ENCODE results near the gene ACTR3.

The ACTR3 gene

GRCh38 chr2:113915082-113915819, 25.4 kb downstream of the ACTR3 start:
- no peak overlapping the region for H3K4me3 ChIP-seq (ENCODE audit: low read depth, low read length)
- no peak for DNase-seq (ENCODE audit: low read depth)
- TF ChIP-seq MYC (IDR thresholded peaks at IDR 0.05; ENCODE audit: low read depth, low read length) (no peak), MAX (IDR thresholded peaks at IDR 0.05; ENCODE audit: low read depth, low read length) (no peak), POLR2A (IDR thresholded peaks at IDR 0.05; ENCODE audit: extremely low read depth, insufficient read length) (no peak)
- TF ChIP-seq, protein P1, sequence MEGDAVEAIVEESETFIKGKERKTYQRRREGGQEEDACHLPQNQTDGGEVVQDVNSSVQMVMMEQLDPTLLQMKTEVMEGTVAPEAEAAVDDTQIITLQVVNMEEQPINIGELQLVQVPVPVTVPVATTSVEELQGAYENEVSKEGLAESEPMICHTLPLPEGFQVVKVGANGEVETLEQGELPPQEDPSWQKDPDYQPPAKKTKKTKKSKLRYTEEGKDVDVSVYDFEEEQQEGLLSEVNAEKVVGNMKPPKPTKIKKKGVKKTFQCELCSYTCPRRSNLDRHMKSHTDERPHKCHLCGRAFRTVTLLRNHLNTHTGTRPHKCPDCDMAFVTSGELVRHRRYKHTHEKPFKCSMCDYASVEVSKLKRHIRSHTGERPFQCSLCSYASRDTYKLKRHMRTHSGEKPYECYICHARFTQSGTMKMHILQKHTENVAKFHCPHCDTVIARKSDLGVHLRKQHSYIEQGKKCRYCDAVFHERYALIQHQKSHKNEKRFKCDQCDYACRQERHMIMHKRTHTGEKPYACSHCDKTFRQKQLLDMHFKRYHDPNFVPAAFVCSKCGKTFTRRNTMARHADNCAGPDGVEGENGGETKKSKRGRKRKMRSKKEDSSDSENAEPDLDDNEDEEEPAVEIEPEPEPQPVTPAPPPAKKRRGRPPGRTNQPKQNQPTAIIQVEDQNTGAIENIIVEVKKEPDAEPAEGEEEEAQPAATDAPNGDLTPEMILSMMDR (IDR thresholded peaks at IDR 0.05; ENCODE audit: low read depth, low read length): no peak

DNA sequence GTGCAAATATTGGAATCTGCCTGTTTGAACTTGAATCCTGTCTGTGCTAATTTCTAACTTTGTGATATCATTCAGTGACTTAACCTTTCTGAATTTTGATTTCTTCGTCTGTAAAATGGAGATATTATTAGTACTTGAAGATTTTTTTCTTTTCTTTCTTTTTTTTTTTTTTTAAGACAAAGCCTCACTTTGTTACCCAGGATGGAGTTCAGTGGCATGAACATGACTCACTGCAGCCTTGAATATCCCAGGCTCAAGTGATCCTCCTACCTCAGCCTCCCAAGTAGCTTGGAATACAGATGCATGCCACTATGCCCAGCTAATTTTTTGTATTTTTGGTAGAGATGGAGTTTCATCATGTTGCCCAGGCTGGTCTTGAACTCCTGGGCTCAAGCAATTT, 28.3 kb downstream of the ACTR3 start:
- TF ChIP-seq MAX (IDR thresholded peaks at IDR 0.05; ENCODE audit: low read depth, low read length) (no peak), POLR2A (IDR thresholded peaks at IDR 0.05; ENCODE audit: extremely low read depth, insufficient read length) (no peak), MYC (IDR thresholded peaks at IDR 0.05; ENCODE audit: low read depth, low read length) (no peak)
- TF ChIP-seq, protein P1 (IDR thresholded peaks at IDR 0.05; ENCODE audit: low read depth, low read length): no peak
- DNase-seq (ENCODE audit: low read depth): no peak
- no peak overlapping the region for H3K4me3 ChIP-seq (ENCODE audit: low read depth, low read length)

GRCh38 chr2:113920996-113921395, 31.1 kb downstream of the ACTR3 start:
- no peak for TF ChIP-seq MYC (IDR thresholded peaks at IDR 0.05; ENCODE audit: low read depth, low read length)
- no peak for TF ChIP-seq MAX (IDR thresholded peaks at IDR 0.05; ENCODE audit: low read depth, low read length)
- TF ChIP-seq, protein P1 (IDR thresholded peaks at IDR 0.05; ENCODE audit: low read depth, low read length): no peak
- TF ChIP-seq POLR2A (IDR thresholded peaks at IDR 0.05; ENCODE audit: extremely low read depth, insufficient read length): no peak
- no peak for DNase-seq (ENCODE audit: low read depth)
- no peak overlapping the region for H3K4me3 ChIP-seq (ENCODE audit: low read depth, low read length)

- TF ChIP-seq, protein P1 (IDR thresholded peaks at IDR 0.05; ENCODE audit: low read depth, low read length): no peak
- no peak for TF ChIP-seq MYC (IDR thresholded peaks at IDR 0.05; ENCODE audit: low read depth, low read length)
- no peak for DNase-seq (ENCODE audit: low read depth)
Observed at GRCh38 chr2:113922335-113922734, 32.4 kb downstream of the ACTR3 start.

GRCh38 chr2:113922784-113923183, 32.9 kb downstream of the ACTR3 start:
- no peak for DNase-seq (ENCODE audit: low read depth)
- TF ChIP-seq POLR2A (IDR thresholded peaks at IDR 0.05; ENCODE audit: extremely low read depth, insufficient read length): no peak
- TF ChIP-seq, protein P1 (IDR thresholded peaks at IDR 0.05; ENCODE audit: low read depth, low read length): no peak
- TF ChIP-seq MYC (IDR thresholded peaks at IDR 0.05; ENCODE audit: low read depth, low read length): no peak
- TF ChIP-seq MAX (IDR thresholded peaks at IDR 0.05; ENCODE audit: low read depth, low read length): no peak
- no peak overlapping the region for H3K4me3 ChIP-seq (ENCODE audit: low read depth, low read length)

More at GRCh38 chr2:113922335-113922734, 32.4 kb downstream of the ACTR3 start:
- no peak overlapping the region for H3K4me3 ChIP-seq (ENCODE audit: low read depth, low read length)
